Brain pericyte (primary cell): ENCODE measurements around the gene AQP4.

Source experiments
- DNase-seq: peaks from one replicate; pipeline ENCODE4 v3.0.0-alpha.2; 2012; ENCODE audit warnings: low read depth, low spot score

Gene AQP4

DNA sequence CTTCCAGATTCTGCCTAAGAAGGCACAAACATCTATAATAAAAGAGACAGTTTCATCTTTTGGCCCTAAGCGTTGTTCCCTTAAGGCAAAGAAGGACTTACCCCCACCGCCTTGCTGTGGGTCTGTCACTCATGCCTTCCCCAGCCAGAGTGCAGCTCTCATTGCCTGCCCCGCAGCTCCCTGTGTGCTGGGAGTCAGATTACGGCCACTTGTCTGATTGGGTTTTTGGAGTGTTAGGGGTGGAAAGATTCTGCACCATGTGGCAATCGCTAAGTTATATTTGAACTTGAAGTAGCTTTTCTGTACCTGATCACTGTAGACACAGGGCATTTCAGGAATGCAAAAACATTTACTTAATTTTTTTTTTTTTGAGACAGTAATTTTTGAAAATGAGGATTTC, at the start of gene AQP4:
AQP4 (minus strand) TSS at position 151 of the 400 bp plus-strand sequence; CDS start at position 133, 18 bp downstream.
- DNase-seq: no peak

DNA sequence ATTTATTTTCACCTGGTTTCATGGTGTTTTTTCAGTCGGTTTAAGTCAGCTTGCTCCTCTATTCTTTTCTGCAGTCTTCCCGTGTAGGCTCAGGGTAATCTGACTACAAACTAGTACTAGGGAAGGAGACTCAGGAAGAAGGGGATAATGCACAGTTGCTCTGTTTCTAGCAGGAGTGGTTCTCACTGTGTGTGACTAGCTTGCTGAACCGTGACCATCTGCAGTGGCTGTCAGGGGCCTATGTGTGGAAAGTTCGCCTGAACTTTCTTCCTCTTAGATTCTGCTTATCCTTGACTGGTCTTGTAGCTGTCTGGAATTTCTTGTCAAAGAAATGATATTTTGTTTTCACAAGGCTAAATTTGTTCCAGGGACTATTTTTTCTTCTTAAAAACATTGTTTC, 46.3 kb upstream of the AQP4 start:
- no peak for DNase-seq

GRCh38 chr18:26909599-26910290, 44.2 kb upstream of the AQP4 start:
- no peak for DNase-seq

DNA sequence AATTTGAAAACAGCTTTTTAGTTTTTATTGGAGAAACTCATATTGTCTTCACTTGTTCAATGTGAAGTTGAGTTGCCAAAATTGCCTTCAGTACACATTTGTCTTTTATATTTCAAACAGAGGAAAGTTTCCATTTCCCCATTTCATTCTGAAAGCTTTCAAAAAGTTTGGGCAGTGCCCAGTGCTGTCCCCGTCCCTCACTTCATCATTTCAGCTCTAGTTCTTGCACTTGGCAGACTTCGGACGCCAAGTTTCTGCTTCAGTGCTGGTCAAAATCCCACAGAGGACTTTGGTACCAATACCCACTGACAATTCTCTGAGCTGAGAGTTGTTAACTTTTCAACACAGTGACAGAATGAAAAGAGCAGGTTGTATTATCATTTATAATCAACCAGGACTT, 43.4 kb upstream of the AQP4 start:
- no peak for DNase-seq

DNA sequence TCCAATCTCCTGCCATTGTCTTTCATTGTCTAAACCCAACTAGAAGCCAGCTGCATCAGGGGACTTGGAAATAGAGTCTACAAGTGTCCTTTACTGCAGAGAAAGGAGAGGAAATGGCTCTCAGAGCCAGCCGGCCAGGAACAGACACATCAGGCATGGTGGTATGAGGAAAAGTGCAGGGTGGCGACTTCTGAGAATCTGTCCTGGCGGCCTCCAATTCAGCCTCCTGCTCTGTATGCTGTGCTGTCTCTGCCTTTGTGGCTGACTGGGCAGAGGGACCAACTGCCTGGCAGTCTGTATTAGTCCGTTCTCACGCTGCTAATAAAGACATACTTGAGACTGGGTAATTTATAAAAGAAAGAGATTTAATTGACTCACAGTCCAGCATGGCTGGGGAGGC, 36.8 kb upstream of the AQP4 start:
- no peak for DNase-seq

DNA sequence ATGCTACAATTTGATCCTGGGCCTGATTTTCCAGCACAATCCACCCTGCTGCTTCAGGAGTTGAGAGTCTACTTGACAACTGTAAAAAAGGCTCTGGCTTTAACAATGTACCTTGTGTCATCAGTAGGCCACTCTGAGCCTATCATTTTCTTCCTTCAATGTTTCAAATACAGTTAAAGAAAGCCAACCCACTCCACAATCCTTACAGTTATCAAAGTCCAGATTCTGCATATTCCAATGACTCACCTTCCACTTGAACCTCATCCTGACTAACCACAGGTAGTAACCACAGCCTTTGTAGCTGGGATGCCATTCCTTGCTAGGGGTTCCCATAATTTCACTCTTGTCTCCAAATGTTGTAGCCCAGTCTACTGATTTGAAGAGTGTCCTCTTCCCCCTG, 35.5 kb upstream of the AQP4 start:
- DNase-seq: no peak

- DNase-seq: no peak
Measured at GRCh38 chr18:26894426-26894825, 28.9 kb upstream of the AQP4 start.

- DNase-seq: no peak
Measured at GRCh38 chr18:26893996-26894395, 28.5 kb upstream of the AQP4 start.

GRCh38 chr18:26888259-26888658, 22.8 kb upstream of the AQP4 start:
- DNase-seq: no peak

- DNase-seq: no peak
Measured at GRCh38 chr18:26875040-26875654, 9.6 kb upstream of the AQP4 start.

DNA sequence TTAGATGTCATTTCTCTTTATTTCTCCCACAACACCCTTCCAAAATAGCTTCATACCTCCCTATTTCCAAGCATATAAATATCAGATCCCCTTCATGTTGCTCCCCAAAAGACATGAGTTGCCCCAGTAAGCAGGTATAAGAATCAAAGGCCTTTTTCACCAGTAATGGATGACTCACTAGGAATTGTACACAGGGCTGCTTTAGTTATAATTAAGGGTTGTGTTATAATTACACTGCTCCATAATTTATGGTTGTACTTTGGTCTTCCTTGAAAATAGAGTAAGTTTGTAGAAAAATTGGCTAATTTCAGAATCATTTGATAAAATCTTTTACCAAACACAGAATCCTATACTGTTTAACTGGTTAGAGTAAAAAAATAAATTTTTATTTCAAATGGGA, 8.8 kb upstream of the AQP4 start:
- DNase-seq: no peak

- no peak for DNase-seq
Measured at GRCh38 chr18:26869640-26870039, 4.1 kb upstream of the AQP4 start.

- no peak for DNase-seq
Measured at GRCh38 chr18:26868968-26869586, 3.6 kb upstream of the AQP4 start.

DNA sequence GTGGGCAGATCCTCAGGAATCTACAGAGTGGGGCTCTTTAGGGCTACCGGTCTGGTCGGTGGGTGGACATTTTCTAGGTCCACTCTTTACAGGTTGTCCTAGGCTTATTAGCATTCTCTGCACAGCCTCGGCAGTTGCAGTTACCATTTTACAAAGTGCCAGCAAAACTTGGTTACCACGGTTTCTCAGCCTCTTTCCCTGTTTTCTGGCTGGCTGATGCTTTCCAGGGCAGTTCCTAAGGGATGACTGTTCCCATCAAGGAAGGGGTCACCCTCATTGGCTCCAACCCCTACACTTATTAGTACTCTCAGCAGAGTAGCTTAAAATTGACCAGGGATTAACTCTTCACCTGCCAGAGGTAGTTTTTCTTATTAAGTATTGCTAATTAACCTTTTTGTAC, 2.0 kb upstream of the AQP4 start:
- DNase-seq: no peak

- DNase-seq: no peak
Measured at GRCh38 chr18:26864658-26865057, 849 bp downstream of the AQP4 start.

GRCh38 chr18:26863921-26864497, 1.5 kb downstream of the AQP4 start:
- no peak for DNase-seq

DNA sequence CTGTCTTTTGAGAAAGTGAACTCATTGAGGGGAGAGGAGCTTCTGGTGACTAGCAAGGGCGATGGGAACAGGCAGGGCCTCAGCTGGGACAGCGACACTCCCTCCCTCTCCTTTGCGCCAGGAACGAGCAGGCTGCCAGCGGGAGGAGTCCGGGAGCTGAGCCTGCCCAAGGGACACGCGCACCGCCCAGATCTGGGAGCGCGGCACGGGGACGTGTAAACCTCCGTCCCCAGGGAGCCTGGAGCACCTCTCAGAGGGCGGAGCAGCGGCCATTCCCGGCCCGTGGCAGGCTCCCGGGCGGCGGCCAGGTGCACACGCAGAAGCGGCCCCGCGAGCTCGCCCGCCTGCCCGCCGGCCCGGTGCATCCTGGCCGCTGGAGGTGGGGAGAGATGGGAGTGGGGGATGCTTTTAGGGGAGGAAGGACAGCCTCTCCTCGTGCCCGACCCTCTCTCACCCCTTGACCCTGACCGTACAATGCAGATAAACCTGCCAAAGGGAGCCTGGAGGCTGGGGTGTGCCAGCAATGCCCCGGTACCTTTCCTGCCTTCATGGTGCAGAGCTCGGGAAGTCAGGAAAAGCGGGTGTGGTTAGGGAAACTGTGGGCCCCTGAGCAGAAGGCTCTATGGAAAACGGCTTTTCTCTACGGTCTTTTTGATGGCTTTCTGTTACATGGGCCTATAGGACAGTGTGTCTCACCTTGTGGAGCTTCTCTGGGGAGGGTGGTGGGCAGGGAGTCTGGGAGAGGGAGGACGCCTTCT, 2.2 kb downstream of the AQP4 start:
- no peak for DNase-seq

- no peak for DNase-seq
Measured at GRCh38 chr18:26862084-26862483, 3.4 kb downstream of the AQP4 start.

GRCh38 chr18:26854292-26854881, 11.1 kb downstream of the AQP4 start:
- DNase-seq: no peak

GRCh38 chr18:26853401-26853800, 12.1 kb downstream of the AQP4 start:
- DNase-seq: no peak

DNA sequence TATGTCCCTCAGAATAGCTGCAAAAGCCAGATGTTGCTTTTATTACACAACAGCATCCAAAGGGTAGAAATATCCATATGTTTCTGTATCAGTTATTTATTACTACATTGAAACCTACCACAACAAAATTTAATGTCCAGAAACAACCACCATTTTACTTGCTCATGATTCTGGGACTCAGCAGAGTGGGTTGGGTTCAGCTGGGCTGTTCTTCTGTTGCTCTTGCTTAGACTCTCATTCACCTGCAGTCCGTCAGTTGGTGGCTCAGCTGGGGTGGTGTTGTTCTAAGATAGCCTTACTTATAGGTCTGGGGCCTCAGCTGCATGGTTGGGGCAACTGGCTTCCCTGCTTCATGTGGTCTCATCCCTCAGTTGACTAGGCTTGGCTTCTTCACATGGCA, 21.7 kb downstream of the AQP4 start:
- DNase-seq: no peak

DNA sequence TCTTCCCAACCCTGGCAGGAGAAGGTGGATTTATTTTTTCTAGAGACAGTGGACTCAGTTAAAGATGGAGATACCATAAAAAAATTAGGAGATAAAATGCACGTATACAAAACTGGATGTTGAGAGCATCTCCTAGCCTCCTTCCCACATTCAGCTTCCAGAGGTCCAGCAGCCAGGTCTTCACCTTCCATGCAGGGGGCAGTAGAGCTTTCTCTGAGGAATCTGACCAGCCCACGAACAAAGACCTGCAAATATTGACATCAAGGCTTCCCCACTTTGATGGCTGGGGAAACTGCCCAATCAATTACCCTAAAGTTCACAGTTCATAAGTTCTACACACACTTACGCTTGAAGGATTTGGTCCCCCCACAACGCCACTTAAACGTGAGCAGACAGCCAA, 24.5 kb downstream of the AQP4 start:
- DNase-seq: no peak
